GM13976 (cell line): ENCODE results near the gene LRCH4.
"Not testable (repeated sequence)": the region's sequence is repeated elsewhere in the genome, so short reads cannot be mapped to it uniquely, and the experiment has no call there.

Experiments used
- DNase-seq: peaks from one replicate; pipeline ENCODE4 v3.0.0; 2012; ENCODE audit warnings: low spot score
- CTCF ChIP-seq: IDR thresholded peaks from 2 replicates; pipeline ENCODE4 v1.5.1; 2012; ENCODE audit warnings: borderline replicate concordance, mild to moderate bottlenecking; ENCODE audit not compliant: insufficient read depth; ENCODE audit errors: extremely low read depth, missing control alignments, control extremely low read depth
- in situ Hi-C: fragments of 300-500 bp; cut with MboI; formaldehyde crosslinking; loops from one replicate; pipeline ENCODE4 v1.12.0; 2022; ENCODE audit warnings: low sequenced_read_pairs, mixed read lengths, inconsistent platforms; ENCODE audit not compliant: unreplicated experiment

Gene LRCH4

GRCh38 chr7:100539436-100540006 lies 46.4 kb downstream of the LRCH4 start:
- DNase-seq = no peak
- in situ Hi-C loops = no loop called here

DNA sequence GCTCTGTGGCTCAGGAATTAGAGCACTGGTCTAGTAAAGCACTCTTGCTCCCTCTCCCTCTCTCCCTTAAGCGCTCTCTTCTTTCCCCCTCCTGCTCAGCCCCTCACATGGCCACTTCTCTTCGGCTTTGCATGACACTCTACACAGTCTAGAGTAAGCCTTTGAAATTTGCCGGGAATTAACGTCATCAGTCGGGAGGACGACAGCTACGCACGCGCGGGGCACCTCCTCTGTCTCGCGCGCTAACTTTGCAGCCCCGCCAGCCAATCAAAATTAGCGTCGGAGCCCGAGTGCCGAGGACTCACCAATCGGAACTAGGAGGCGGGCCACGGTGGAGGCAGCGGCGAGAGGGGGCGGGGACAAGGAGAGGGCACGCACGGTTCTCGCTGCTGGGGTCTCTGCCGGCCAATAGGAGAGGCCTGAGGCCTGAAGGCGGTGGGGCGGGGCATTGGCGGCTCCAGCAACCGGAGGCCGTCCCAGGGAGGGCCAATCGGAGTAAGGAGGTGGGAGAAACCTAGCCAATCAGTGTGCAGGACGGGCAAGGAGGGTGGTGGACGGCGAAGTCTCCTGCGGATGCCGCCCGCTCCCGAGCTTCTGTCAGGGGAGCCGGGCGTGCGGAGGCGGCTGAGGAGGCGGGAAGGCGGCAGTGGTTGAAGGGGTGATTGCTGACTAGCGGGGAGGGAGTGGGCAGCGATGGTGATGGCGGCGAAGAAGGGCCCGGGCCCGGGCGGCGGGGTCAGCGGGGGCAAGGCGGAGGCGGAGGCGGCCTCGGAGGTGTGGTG lies 47.1 kb downstream of the LRCH4 start, which contains the start of gene AGFG2:
Gene AGFG2 (plus strand): TSS at position 550 of the 782 bp plus-strand sequence. CDS start 144 bp downstream, at position 694.
- in situ Hi-C loops = no loop called here
- TF ChIP-seq CTCF = no peak
- peak; percentile 99 for DNase-seq

More at GRCh38 chr7:100539436-100540006, 46.4 kb downstream of the LRCH4 start:
- no peak for TF ChIP-seq CTCF

GRCh38 chr7:100538348-100538653 lies 47.6 kb downstream of the LRCH4 start:
- TF ChIP-seq CTCF = no peak
- DNase-seq = no peak
- in situ Hi-C loops = no loop called here

- in situ Hi-C loops = not testable (repeated sequence)
Observed at GRCh38 chr7:100536695-100537094, 49.2 kb downstream of the LRCH4 start.

GRCh38 chr7:100535982-100536381 lies 49.9 kb downstream of the LRCH4 start:
- in situ Hi-C loops, DNase-seq: not testable (repeated sequence)

More at GRCh38 chr7:100536695-100537094, 49.2 kb downstream of the LRCH4 start:
- not testable (repeated sequence) for DNase-seq

- DNase-seq = no peak
- no peak for TF ChIP-seq CTCF
- in situ Hi-C loops = no loop called here
Observed at GRCh38 chr7:100532165-100533022, 53.5 kb downstream of the LRCH4 start.

- in situ Hi-C loops, DNase-seq: not testable (repeated sequence)
Observed at GRCh38 chr7:100528108-100528866, 57.6 kb downstream of the LRCH4 start.
